Keratinocyte (primary cell): ENCODE measurements around the gene PTGDS. TPM values are rescaled to one million over a fixed set of nuclear protein-coding genes. Genes with fewer than 3 reads are reported as not detected.

Source experiments
- DNase-seq: peaks from one replicate; pipeline ENCODE4 v3.0.0-alpha.2; 2011; ENCODE audit warnings: low read depth, missing footprints, low spot score
- FAIRE-seq: peaks from 2 replicates; lab custom pipeline; 2011; peaks lifted over from hg19 to GRCh38; lab: Jason Lieb, UNC
- H2AFZ ChIP-seq: 2 replicates; pipeline ENCODE4 v1.6.0; 2012; ENCODE audit warnings: low read length, control low read depth, inconsistent platforms; ENCODE audit not compliant: control insufficient read depth
- H3K27ac ChIP-seq: 2 replicates; pipeline ENCODE4 v1.5.1; 2011; ENCODE audit warnings: low read length; ENCODE audit not compliant: control insufficient read depth, insufficient read depth
- H3K27me3 ChIP-seq: 3 replicates; pipeline ENCODE4 v1.6.0; 2011; ENCODE audit warnings: low read length; ENCODE audit not compliant: control insufficient read depth, insufficient read depth; ENCODE audit errors: extremely low read depth
- H3K36me3 ChIP-seq, 2 experiments: 2 replicates in 1 of 2; 3 replicates in 1 of 2; pipeline ENCODE4 v1.5.1; 2011; ENCODE audit warnings: low read length in 2 of 2, mild to moderate bottlenecking in 1 of 2; ENCODE audit not compliant: control insufficient read depth in 2 of 2, insufficient read depth in 2 of 2; ENCODE audit errors: extremely low read depth in 1 of 2
- H3K4me1 ChIP-seq: 3 replicates; pipeline ENCODE4 v1.5.1; 2011; ENCODE audit warnings: low read length; ENCODE audit not compliant: control insufficient read depth, insufficient read depth; ENCODE audit errors: extremely low read depth
- H3K4me2 ChIP-seq: 3 replicates; pipeline ENCODE4 v1.6.0; 2011; ENCODE audit warnings: low read depth, low read length; ENCODE audit not compliant: control insufficient read depth, insufficient read depth; ENCODE audit errors: extremely low read depth
- H3K4me3 ChIP-seq, 3 experiments: fragments of 200-600 bp in 1 of 3; sonication (generic) in 1 of 3; 2 replicates in 2 of 3; 3 replicates in 1 of 3; pipeline ENCODE4 v1.5.1; 2011 to 2016; ENCODE audit warnings: low read length in 3 of 3, mild to moderate bottlenecking in 3 of 3, control low read depth in 2 of 3, inconsistent platforms in 1 of 3, low read depth in 1 of 3, mixed read lengths in 1 of 3, mixed run types in 1 of 3, moderate library complexity in 1 of 3; ENCODE audit not compliant: control insufficient read depth in 2 of 3, insufficient read depth in 2 of 3; ENCODE audit errors: extremely low read depth in 1 of 3
- H3K79me2 ChIP-seq: 2 replicates; pipeline ENCODE4 v1.6.0; 2012; ENCODE audit warnings: low read length; ENCODE audit not compliant: control insufficient read depth, insufficient read depth
- H3K9ac ChIP-seq: 3 replicates; pipeline ENCODE4 v1.6.0; 2011; ENCODE audit warnings: low read length; ENCODE audit not compliant: control insufficient read depth, insufficient read depth; ENCODE audit errors: extremely low read depth
- H3K9me1 ChIP-seq: 3 replicates; pipeline ENCODE4 v1.6.0; 2011; ENCODE audit warnings: low read length; ENCODE audit not compliant: control insufficient read depth, insufficient read depth; ENCODE audit errors: extremely low read depth
- H3K9me3 ChIP-seq: 2 replicates; pipeline ENCODE4 v1.5.1; 2012; ENCODE audit warnings: low read depth, low read length; ENCODE audit not compliant: control insufficient read depth
- H4K20me1 ChIP-seq: 3 replicates; pipeline ENCODE4 v1.6.0; 2011; ENCODE audit warnings: low read length; ENCODE audit not compliant: control insufficient read depth, insufficient read depth; ENCODE audit errors: extremely low read depth
- EZH2 ChIP-seq: IDR thresholded peaks from one replicate; pipeline ENCODE4 v1.6.1; 2012; ENCODE audit warnings: inconsistent platforms, mild to moderate bottlenecking, low read length, moderate library complexity
- dilution Hi-C: fragments of 300-500 bp; cut with MboI; formaldehyde crosslinking; loops from one replicate; pipeline ENCODE4 v1.7.0; 2020; ENCODE audit warnings: low sequenced_read_pairs; ENCODE audit not compliant: extremely low pct_ligation_motif_present
- polyA plus RNA-seq, 5 experiments: library from polyadenylated mRNA; depleted of rRNA in 3 of 5; stranded (reverse) in 3 of 5; stranded (forward) in 1 of 5; unstranded in 1 of 5; fragments of >200 nt; gene quantifications; 1 replicate in 1 of 5; 2 replicates in 3 of 5; 3 replicates in 1 of 5; pipeline versions ENCODE4 v1.2.1 to v1.2.3, GENCODE V29; 2011 to 2012; ENCODE audit warnings: missing spikeins in 2 of 5, low read depth in 1 of 5, low replicate concordance in 1 of 5
- TF ChIP-seq, protein P1 (sequence below), 3 experiments: IDR thresholded peaks in 1 of 3; conservative IDR thresholded peaks in 1 of 3; optimal IDR thresholded peaks in 1 of 3; 2 replicates in 2 of 3; 3 replicates in 1 of 3; pipeline versions ENCODE3 to v1.5.1; 2011; ENCODE audit warnings: low read length in 3 of 3, mild to moderate bottlenecking in 3 of 3, moderate library complexity in 2 of 3, control low read depth in 1 of 3, inconsistent platforms in 1 of 3; ENCODE audit not compliant: insufficient read depth in 2 of 3; ENCODE audit errors: extremely low read depth in 1 of 3

The PTGDS gene
- polyA plus RNA-seq, 1 donor (not counting 4 experiments of a cell fraction or from before 2014, with no cell fraction given): not detected

DNA sequence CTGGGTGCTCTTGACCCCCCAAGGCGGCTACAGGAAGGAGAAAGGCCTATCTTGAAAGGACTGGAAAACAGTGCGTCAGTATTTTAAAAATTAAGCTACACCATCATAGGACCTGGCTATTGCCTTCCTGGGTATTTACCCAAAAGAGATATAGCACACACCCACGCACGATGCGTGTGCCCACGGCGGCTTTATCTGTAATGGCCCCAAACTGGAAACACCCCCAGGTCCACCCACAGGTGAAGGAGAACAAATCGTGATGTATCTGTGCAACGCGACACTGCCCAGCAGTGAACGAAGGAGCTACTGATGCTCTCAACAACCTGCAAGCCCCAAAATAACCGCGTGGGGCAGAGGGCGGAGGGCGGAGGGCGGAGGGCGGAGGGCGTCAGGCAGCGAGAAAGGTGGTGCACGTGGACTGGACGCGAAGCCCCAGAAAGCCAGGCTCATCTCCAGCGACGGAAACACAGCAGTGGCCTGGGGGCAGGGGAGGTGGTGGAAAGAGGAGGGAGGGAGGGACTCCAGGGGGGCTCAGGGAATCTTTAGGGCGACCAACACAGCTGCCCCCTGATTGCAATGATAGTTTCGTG, 12.4 kb upstream of the PTGDS start:
- Histone ChIP-seq H3K27ac (no peak overlapping the region), H4K20me1 (no peaks in the 10 kb centered on the region), H3K79me2 (no peaks in the 10 kb centered on the region), H3K9ac (no peak overlapping the region), H3K4me2 (peak overlapping the region; percentile 41), H3K4me3 (no peak overlapping the region), H3K4me1 (peaks cover 8% of the 10 kb centered on the region), H2AFZ (no peak overlapping the region), H3K9me1 (no peaks in the 10 kb centered on the region), H3K27me3 (no peaks in the 10 kb centered on the region), H3K36me3 (no peaks in the 10 kb centered on the region), H3K9me3 (no peaks in the 10 kb centered on the region)
- dilution Hi-C loops: no loop called here
- DNase-seq (no peak), FAIRE-seq (no peak)
- no peak for TF ChIP-seq EZH2
- TF ChIP-seq, protein P1, sequence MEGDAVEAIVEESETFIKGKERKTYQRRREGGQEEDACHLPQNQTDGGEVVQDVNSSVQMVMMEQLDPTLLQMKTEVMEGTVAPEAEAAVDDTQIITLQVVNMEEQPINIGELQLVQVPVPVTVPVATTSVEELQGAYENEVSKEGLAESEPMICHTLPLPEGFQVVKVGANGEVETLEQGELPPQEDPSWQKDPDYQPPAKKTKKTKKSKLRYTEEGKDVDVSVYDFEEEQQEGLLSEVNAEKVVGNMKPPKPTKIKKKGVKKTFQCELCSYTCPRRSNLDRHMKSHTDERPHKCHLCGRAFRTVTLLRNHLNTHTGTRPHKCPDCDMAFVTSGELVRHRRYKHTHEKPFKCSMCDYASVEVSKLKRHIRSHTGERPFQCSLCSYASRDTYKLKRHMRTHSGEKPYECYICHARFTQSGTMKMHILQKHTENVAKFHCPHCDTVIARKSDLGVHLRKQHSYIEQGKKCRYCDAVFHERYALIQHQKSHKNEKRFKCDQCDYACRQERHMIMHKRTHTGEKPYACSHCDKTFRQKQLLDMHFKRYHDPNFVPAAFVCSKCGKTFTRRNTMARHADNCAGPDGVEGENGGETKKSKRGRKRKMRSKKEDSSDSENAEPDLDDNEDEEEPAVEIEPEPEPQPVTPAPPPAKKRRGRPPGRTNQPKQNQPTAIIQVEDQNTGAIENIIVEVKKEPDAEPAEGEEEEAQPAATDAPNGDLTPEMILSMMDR (optimal IDR thresholded peaks at IDR 0.05 in 1 of 3, IDR thresholded peaks at IDR 0.05 in 1 of 3, conservative IDR thresholded peaks at IDR 0.05 in 1 of 3; ENCODE audit: extremely low read depth in 1 of 3, insufficient read depth in 2 of 3, low read length in 3 of 3): no peak

- FAIRE-seq: no peak
- H3K36me3 ChIP-seq: no peaks in the 10 kb centered on the region
- no peak overlapping the region for H3K4me3 ChIP-seq
- H3K9me1 ChIP-seq: no peaks in the 10 kb centered on the region
- dilution Hi-C loops: no loop called here
- no peak overlapping the region for H3K27ac ChIP-seq
- no peaks in the 10 kb centered on the region for H3K27me3 ChIP-seq
- H4K20me1 ChIP-seq: no peaks in the 10 kb centered on the region
- H2AFZ ChIP-seq: no peak overlapping the region
- no peak overlapping the region for H3K4me2 ChIP-seq
- no peak for TF ChIP-seq EZH2
- TF ChIP-seq, protein P1 (optimal IDR thresholded peaks at IDR 0.05 in 1 of 3, IDR thresholded peaks at IDR 0.05 in 1 of 3, conservative IDR thresholded peaks at IDR 0.05 in 1 of 3; ENCODE audit: extremely low read depth in 1 of 3, insufficient read depth in 2 of 3, low read length in 3 of 3): no peak
- H3K9me3 ChIP-seq: no peaks in the 10 kb centered on the region
- no peak overlapping the region for H3K9ac ChIP-seq
- no peak for DNase-seq
- H3K79me2 ChIP-seq: no peaks in the 10 kb centered on the region
- H3K4me1 ChIP-seq: peaks cover 8% of the 10 kb centered on the region
These were observed 11.4 kb upstream of the PTGDS start for GRCh38 chr9:136965771-136966484.
